ENCODE measurements around the gene MZF1. TPM values are rescaled to one million over a fixed set of nuclear protein-coding genes. Genes with fewer than 3 reads are reported as not detected.
A peak's percentile ranks its signal among the peaks of the same experiment; 100 is the strongest.

MZF1 gene
- total RNA-seq, 1 experiment from 2014 or later, result 3.5 TPM

DNA sequence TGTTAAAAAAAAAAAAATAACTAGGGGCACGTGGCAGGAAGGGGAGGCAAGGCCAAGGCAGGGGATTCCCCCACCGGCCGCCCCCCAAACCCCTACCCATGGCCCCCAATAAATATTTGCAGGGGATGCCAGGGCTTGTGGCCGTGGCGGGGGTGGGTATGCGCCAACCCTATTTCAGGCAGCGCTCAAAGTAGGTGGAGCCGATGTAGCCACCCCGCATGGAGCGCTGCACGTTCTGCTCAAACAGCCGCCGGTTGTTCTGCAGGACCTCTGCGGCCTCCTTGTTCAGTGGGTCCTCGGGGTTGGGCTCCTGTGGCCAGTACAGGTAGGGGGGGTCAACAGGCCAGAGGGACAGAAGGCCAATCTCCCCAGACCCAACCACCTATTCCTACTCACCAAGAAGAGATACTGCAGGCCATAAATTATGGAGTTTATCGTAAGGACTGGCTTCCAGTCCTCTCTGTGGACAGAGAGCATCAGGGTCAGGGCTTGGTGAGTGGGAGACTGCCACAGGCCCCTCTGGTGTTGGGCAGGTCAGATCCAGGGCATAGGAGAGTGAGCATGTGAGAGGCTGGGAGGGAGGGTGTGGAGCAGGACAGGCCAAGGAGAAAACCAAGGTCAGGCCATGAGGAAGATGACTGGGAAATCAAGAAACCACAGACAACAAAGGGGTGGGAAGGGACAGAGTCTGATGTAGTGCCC lies 17.1 kb downstream of the MZF1 start:
- no peak for DNase-seq (ENCODE audit: low spot score)

DNA sequence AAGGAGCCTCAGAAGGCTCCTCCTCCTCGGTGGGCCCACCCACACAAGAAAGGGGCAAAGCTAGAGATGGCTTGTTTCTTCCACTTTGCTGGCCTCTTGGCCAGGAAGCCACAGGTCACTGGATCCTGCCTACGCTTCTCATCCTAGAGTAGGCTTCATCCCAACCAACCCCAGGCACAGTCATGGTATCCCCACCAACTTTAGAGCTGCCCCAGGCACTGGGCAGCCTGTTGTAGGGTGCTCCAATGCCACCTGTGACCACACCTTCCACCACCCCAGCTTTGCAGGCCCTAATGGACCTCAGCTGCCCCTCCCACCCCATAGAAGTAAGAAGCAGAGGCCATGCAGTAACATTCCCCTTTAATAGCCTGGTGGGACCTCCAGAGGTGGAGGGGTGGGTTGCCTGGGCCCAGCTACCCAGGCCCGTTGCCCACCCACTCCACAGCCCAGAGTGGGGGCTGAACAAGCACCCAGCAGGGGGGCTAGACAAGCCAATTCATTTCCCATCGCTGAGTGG lies 17.7 kb downstream of the MZF1 start:
- no peak for DNase-seq (ENCODE audit: low spot score)

DNA sequence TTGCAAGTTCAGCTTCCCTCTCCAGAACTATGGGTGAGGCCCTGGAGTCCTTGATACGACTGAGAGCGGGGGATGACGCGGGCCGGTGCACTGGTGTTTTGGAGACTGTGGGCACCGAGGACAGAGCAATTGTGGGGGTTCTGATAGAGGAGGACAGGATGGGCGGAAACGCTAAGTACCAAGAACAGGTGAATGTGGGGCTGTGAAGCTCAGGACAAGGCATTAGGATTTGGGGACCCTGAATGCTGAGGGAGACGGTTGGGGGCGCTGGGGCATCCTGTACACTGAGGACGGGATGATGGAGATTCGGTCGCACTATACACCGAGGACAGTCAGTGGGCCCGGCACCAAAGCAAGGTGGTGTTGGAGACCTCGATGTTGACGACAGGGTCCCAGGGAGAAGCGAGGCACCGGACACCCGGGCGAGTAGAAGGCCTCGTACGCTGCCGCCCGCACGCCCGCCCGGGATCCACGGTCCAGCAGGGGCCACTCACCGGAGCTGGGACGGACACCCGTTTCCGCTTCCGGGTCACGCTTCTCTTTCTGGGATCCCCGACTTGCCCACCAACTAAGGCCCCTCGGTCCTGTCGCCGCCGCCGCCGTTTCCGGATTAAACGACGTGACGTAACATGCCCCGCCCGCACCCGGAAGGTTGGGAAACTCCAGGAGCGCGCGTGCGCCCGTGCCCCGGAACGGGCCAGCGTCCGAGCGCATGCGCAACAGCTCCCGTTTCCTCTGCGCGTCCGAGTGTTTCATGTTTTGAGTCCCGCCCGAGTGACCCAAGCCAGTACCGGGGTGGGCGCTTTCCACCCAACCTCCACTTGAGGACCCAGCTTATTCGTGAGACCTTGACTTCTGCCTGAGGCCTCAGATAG lies 18.4 kb downstream of the MZF1 start, which contains the start of gene CHMP2A:
CHMP2A (minus strand) TSS at position 612 of the 875 bp plus-strand sequence. CDS start 893 bp downstream, outside the sequence.
- DNase-seq (ENCODE audit: low spot score), result peak; percentile 97

DNA sequence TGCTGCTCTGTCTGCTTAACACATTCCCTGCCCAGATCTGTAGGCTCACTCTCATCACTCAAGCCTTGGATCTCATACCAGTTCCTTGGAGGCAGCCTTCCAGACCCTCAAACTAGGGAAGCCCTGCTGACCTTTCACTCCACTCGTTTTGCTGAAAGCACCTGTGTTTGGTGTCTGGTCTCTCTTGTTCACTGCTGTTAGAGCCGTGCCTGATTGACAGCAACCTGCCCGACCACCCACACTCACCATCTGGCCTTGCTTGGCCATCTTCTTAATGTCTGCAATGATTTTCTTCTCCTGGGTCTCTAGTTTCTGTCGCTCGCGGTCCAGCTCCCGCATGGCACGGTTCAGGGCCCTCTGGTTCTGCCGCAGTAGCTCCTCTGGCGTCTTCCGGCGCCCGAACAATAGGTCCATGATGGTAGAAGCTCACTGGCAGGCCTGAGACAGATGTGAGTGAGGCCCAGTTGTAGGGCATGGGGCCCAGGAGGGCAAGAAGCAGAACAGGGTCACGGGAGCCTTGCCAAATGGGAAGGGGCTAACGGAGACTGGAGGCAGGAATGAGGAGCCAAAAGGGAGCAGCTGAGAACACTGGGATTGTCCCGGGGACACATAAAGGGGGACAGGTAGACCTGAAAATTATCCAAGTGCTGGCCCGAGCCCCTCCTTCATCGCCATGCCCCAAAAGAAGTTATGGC lies 19.2 kb downstream of the MZF1 start:
- DNase-seq (ENCODE audit: low spot score), result no peak

DNA sequence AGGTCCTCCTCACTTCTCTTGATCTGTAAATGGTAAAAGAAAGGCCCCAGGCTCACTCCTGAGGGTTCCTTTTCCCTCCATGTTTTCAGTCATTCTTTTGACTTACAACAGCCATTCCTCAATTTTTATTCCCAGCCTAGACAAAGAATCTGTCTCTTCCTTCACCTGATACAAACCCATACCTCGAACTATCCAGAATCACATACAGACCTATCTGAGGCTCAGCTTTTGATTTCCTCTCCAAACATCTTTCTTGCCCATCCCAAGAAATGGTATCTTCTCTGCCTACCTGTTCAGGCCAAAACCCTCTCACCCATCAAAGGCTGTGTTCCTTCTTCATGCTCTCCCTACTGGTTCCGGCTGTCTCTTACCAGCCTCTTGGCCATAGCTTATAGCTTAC lies 20.5 kb downstream of the MZF1 start:
- DNase-seq (ENCODE audit: low spot score), result no peak

DNA sequence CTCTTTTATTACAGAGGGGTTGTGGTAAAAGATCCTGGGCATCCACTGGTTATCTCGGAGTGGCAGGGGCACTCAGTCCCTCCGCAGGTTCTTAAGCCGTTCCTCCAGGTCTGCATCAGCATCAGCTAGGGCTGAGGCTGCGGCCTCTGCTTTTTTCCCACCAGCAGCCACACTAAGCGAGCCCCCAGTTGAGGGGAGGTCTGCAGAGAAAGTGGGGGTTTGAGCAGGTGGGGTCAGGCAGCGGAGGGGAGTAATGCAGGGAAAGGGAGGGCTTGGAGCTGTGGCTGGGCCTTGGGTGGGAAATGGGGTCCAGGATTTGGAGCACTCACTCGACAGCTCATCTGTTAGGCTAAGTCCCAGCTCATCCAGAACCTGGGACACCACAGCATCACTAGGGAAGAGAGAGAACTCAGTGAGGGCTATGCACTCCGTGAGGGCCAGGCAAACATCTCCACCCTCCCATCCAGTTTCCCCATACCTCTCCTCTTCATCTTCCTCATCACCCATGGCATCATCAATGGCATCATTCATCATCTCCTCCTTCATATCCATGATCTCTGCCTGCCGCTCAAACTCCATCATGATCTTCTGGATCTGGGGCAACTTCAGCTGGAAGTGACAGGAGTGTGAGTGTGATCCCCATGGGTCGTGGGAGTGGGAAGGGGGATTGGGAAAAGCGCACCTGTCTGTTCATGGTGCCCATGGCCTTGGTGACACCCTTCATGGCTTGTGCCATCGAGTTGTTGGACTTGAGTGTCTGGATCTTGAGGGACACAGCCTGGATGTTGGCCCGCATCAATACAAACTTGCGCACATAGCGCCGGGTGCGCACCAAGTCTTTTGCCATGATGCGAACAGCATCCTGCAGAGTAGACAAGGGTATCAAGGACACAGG lies 21.3 kb downstream of the MZF1 start:
- DNase-seq (ENCODE audit: low spot score), result no peak

DNA sequence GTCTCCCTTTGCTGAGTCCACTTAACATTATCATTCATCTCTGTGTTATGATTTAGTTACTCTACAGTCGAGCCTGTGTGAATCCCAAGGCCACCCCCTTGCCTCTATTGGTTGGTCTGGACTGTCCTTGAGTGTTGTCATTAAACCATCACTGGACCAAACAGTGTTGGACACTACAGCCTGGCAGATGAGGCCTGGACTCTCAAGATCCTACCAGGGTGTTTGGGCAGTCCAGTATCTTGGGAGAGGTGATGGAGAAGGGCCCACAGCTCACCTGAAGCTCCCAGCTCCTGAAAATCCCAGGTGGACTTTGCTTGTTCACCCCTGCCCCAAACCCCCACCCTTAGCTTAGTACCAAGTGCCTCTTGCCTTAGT lies 22.0 kb downstream of the MZF1 start:
- no peak for DNase-seq (ENCODE audit: low spot score)

DNA sequence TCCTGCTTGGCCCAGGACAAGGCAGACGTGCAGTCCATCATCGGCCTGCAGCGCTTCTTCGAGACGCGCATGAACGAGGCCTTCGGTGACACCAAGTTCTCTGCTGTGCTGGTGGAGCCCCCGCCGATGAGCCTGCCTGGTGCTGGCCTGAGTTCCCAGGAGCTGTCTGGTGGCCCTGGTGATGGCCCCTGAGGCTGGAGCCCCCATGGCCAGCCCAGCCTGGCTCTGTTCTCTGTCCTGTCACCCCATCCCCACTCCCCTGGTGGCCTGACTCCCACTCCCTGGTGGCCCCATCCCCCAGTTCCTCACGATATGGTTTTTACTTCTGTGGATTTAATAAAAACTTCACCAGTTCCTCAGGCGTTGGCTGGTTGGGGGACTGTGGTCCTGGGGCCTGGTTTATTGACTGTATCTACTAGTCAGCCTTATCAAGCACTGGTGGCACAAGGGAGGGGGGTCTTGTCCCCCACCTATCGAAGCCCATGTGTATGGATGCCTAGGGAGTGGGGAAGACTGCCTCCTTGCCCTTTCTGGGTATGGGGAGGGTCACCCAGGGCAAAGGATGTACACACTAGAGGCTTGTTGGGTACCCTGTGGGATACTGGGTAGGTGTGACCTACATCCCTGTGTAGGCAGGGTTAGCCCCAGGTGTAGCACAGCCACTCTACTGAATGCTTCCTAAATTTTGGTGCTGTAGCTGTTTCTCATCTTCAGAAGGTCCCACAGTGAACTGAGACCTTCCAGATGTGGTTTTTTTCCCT lies 22.6 kb downstream of the MZF1 start:
- no peak for DNase-seq (ENCODE audit: low spot score)

DNA sequence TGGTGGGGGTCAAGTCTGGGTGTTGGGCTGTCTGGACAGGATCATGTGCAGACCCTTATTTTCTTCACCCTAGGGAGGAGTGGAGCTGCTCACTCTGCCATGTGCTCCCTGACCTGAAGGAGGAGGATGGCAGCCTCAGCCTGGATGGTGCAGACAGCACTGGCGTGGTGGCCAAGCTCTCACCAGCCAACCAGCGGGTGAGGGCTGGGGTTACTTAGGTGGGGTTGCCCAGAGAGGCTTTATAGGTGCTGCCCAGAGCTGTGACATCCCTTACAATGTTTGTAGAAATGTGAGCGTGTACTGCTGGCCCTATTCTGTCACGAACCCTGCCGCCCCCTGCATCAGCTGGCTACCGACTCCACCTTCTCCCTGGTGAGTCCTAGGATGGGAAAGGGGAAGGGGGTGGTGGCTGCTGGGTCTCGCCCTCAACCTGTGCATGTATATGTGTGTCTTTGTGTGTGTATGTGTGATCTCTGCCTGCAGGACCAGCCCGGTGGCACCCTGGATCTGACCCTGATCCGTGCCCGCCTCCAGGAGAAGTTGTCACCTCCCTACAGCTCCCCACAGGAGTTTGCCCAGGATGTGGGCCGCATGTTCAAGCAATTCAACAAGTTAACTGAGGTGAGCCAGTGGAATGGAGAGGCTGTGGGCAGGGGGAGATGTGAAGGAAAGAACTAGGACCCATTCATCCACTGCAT lies 23.3 kb downstream of the MZF1 start:
- no peak for DNase-seq (ENCODE audit: low spot score)

DNA sequence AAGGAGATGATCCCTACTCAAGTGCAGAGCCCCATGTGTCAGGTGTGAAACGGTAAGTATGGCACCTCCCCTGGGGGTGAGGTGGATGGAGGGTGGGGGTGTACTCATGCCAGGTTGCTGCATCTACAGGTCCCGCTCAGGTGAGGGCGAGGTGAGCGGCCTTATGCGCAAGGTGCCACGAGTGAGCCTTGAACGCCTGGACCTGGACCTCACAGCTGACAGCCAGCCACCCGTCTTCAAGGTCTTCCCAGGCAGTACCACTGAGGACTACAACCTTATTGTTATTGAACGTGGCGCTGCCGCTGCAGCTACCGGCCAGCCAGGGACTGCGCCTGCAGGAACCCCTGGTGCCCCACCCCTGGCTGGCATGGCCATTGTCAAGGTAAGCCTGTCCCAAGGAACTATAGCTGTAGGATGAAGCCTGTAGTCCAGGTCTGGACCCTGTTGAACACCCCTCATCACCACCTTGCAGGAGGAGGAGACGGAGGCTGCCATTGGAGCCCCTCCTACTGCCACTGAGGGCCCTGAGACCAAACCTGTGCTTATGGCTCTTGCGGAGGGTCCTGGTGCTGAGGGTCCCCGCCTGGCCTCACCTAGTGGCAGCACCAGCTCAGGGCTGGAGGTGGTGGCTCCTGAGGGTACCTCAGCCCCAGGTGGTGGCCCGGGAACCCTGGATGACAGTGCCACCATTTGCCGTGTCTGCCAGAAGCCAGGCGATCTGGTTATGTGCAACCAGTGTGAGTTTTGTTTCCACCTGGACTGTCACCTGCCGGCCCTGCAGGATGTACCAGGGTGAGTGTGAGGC lies 24.1 kb downstream of the MZF1 start:
- no peak for DNase-seq (ENCODE audit: low spot score)

DNA sequence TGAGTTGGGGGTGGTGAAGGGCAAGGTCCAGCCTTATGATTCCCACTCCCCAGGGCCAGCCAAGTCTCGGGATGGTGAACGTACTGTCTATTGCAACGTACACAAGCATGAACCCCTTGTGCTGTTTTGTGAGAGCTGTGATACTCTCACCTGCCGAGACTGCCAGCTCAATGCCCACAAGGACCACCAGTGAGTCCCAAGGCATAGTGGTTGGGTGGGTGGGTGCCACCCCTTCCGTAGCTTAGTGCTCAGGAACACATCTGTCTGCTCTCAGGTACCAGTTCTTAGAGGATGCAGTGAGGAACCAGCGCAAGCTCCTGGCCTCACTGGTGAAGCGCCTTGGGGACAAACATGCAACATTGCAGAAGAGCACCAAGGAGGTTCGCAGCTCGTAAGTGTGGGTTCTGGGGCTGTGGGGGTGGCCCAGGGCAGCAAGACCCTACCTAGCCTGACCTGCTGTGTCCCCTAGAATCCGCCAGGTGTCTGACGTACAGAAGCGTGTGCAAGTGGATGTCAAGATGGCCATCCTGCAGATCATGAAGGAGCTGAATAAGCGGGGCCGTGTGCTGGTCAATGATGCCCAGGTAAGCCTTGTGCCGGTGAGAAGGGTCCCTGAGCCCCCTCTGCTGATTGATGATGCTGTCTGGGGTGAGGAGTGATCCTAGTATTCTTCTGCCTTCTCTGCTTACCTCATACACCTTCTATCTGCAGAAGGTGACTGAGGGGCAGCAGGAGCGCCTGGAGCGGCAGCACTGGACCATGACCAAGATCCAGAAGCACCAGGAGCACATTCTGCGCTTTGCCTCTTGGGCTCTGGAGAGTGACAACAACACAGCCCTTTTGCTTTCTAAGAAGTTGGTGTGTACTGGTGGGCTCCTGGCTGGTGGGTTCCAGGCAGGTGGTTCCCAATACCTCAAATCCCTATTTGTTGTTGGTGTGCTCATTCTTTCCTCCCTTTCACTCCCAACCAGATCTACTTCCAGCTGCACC lies 25.5 kb downstream of the MZF1 start:
- DNase-seq (ENCODE audit: low spot score), result no peak

DNA sequence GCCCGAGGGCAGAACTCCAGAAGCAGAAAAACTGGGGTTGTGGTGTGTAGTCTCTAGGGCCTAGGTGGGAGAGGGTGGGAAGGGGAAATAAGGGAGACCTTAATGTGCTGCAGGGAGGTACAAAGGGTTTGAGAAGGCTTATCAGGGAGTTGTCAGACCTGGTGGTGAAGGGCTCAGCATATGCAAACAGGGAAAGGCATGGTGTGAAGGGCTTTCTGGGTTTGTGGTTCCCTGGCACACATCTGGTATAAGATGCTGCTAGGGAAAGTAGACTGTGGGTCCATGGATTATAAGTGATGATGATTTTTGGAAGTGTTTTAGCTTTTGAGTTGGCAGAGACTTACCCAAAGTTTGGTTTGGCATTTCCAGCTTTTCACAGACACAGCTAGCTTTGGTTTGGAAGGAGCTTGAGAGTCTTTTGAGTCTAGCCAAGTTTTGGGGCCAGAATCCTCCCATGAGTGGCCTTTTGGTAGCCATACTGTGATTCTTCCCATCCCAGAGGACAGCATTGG lies 27.1 kb downstream of the MZF1 start:
- DNase-seq (ENCODE audit: low spot score), result no peak

DNA sequence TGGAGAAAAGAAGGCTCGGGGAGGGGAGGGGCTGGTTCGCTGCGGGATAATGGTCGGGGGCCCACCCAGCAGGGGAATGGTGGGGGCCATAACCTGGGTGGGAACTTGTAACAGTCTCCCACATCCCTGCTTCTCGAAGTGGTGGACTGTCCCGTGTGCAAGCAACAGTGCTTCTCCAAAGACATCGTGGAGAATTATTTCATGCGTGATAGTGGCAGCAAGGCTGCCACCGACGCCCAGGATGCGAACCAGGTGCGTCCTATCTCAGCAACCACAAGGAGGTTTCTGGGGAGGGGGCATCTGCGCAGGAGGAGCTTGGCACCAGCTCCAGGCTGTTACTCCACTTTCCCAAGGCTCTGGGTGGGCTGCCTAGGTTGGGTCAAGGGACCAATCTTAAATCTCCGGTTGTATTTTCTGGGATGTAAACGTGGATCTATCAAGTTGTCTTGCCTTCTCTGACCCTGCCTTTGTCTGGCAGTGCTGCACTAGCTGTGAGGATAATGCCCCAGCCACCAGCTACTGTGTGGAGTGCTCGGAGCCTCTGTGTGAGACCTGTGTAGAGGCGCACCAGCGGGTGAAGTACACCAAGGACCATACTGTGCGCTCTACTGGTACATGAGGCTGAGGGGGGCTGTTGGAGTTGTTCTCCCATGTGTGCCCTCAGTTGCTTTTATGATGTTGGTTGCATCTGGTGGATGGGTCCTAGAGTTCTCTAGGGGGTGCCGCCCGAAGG lies 27.7 kb downstream of the MZF1 start:
- DNase-seq (ENCODE audit: low spot score), result no peak

DNA sequence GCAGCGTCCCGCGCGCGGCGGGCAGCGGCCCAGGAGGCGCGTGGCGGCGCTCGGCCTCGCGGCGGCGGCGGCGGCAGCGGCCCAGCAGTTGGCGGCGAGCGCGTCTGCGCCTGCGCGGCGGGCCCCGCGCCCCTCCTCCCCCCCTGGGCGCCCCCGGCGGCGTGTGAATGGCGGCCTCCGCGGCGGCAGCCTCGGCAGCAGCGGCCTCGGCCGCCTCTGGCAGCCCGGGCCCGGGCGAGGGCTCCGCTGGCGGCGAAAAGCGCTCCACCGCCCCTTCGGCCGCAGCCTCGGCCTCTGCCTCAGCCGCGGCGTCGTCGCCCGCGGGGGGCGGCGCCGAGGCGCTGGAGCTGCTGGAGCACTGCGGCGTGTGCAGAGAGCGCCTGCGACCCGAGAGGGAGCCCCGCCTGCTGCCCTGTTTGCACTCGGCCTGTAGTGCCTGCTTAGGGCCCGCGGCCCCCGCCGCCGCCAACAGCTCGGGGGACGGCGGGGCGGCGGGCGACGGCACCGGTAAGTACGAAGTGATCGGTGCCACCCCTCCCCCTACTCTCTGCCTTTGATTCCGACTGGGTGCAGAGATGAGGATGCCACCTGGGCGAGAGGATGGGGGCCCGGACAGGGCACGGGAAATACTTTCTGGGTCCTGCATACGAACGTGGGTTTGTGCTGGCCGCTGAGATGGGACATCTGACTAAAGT lies 28.4 kb downstream of the MZF1 start:
- DNase-seq (ENCODE audit: low spot score), result no peak

DNA sequence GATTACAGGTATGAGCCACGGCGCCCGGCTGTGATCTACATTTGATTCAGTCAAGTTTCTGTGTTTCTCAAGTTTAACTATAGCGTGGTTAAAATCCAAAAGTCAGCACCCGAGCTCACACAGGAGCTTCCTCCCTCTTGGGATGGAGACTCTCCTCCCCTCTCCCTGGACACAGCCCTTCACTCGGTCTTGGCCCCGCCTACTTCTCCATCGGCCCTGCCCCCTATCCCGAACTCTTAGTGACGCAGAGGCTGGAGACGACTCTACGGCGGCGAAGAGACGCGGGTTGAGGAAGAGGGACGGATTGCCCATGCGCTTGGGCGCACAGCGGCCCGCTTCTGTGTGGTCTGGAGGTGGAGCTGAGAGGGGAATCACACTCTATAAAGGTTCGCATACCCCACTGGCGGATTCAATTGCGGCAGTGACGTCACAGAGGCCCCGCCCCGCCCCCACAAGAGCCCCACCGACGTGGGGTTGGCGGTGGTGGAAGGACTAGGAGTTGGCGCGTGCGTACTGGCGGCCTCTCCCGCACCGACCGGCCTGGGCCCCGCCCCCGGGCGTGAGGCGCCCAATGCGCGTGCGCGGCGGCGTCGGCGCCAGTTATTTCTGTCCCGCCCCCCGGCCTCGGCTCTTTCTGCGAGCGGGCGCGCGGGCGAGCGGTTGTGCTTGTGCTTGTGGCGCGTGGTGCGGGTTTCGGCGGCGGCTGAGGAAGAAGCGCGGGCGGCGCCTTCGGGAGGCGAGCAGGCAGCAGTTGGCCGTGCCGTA lies 29.1 kb downstream of the MZF1 start, which contains the start of gene TRIM28:
TRIM28 (plus strand) TSS at position 239 of the 765 bp plus-strand sequence. CDS start 694 bp downstream, outside the sequence.
- DNase-seq (ENCODE audit: low spot score), result peak; percentile 100
